HCT116 (cell line): ENCODE results near the gene MAPK1.

Experiments used
- CEBPB ChIP-seq: IDR thresholded peaks from 2 replicates; pipeline ENCODE4 v1.6.1; 2012; ENCODE audit warnings: low read depth
- EZH2 ChIP-seq: fragments of 200-600 bp; sonication (generic); IDR thresholded peaks from 2 replicates; pipeline ENCODE4 v1.6.1; 2017; ENCODE audit warnings: antibody characterized with exemption, mixed run types
- JUND ChIP-seq: IDR thresholded peaks from 2 replicates; pipeline ENCODE4 v1.6.1; 2012
- POLR2A ChIP-seq: IDR thresholded peaks from 2 replicates; pipeline ENCODE4 v1.7.0; 2011; ENCODE audit warnings: borderline replicate concordance; ENCODE audit not compliant: insufficient read depth, insufficient read length; ENCODE audit errors: extremely low read depth
- POLR2AphosphoS5 ChIP-seq: IDR thresholded peaks from 2 replicates; pipeline ENCODE4 v1.6.1; 2011; ENCODE audit warnings: mild to moderate bottlenecking, low read depth, low read length, moderate library complexity
- RAD21 ChIP-seq: IDR thresholded peaks from 2 replicates; pipeline ENCODE4 v1.6.1; 2012; ENCODE audit warnings: low read depth, mild to moderate bottlenecking
- REST ChIP-seq: IDR thresholded peaks from 2 replicates; pipeline ENCODE4 v1.6.1; 2012; ENCODE audit warnings: low read depth
- SIN3A ChIP-seq: IDR thresholded peaks from 2 replicates; pipeline ENCODE4 v1.6.1; 2012; ENCODE audit warnings: low read depth
- YY1 ChIP-seq: IDR thresholded peaks from 2 replicates; pipeline ENCODE4 v1.6.1; 2011; ENCODE audit warnings: low read length, low read depth, moderate library complexity, mild to moderate bottlenecking; ENCODE audit not compliant: insufficient replicate concordance; ENCODE audit errors: extremely low read depth
- ZFX ChIP-seq: fragments of 450-650 bp; IDR thresholded peaks from 2 replicates; pipeline ENCODE4 v1.6.1; 2017
- TF ChIP-seq, protein P1 (sequence below), 3 experiments: fragments of 200-600 bp in 1 of 3; sonication (generic) in 1 of 3; IDR thresholded peaks in 2 of 3; conservative IDR thresholded peaks in 1 of 3; 2 replicates each; pipeline ENCODE4 v1.5.1; 2012 to 2017; ENCODE audit warnings: low read depth in 2 of 3, low read length in 2 of 3, antibody characterized with exemption in 1 of 3, borderline replicate concordance in 1 of 3, control low read depth in 1 of 3, mild to moderate bottlenecking in 1 of 3, mixed read lengths in 1 of 3, mixed run types in 1 of 3, moderate library complexity in 1 of 3; ENCODE audit not compliant: insufficient read depth in 1 of 3
- TF ChIP-seq, protein P2 (sequence below): IDR thresholded peaks from 2 replicates; pipeline ENCODE4 v1.6.1; 2012

GRCh38 chr22:21761994-21762680 is 105.3 kb downstream of the MAPK1 start:
- no peak for TF ChIP-seq REST
- TF ChIP-seq EZH2: no peak
- no peak for TF ChIP-seq YY1
- TF ChIP-seq, protein P1, sequence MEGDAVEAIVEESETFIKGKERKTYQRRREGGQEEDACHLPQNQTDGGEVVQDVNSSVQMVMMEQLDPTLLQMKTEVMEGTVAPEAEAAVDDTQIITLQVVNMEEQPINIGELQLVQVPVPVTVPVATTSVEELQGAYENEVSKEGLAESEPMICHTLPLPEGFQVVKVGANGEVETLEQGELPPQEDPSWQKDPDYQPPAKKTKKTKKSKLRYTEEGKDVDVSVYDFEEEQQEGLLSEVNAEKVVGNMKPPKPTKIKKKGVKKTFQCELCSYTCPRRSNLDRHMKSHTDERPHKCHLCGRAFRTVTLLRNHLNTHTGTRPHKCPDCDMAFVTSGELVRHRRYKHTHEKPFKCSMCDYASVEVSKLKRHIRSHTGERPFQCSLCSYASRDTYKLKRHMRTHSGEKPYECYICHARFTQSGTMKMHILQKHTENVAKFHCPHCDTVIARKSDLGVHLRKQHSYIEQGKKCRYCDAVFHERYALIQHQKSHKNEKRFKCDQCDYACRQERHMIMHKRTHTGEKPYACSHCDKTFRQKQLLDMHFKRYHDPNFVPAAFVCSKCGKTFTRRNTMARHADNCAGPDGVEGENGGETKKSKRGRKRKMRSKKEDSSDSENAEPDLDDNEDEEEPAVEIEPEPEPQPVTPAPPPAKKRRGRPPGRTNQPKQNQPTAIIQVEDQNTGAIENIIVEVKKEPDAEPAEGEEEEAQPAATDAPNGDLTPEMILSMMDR (IDR thresholded peaks at IDR 0.05 in 2 of 3, conservative IDR thresholded peaks at IDR 0.05 in 1 of 3; ENCODE audit: borderline replicate concordance in 1 of 3, insufficient read depth in 1 of 3, low read depth in 2 of 3, low read length in 2 of 3): no peak
- TF ChIP-seq POLR2AphosphoS5: no peak
- TF ChIP-seq POLR2A: no peak
- TF ChIP-seq CEBPB: no peak
- no peak for TF ChIP-seq RAD21
- TF ChIP-seq, protein P2, sequence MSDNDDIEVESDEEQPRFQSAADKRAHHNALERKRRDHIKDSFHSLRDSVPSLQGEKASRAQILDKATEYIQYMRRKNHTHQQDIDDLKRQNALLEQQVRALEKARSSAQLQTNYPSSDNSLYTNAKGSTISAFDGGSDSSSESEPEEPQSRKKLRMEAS: no peak
- TF ChIP-seq SIN3A: no peak
- no peak for TF ChIP-seq ZFX
- no peak for TF ChIP-seq JUND
